HCT116 (cell line): ENCODE data around the gene HINT1.

Experiments used
- CTCF ChIP-seq, 3 experiments: fragments of 200-600 bp in 1 of 3; sonication (generic) in 1 of 3; IDR thresholded peaks in 2 of 3; conservative IDR thresholded peaks in 1 of 3; 2 replicates each; pipeline ENCODE4 v1.5.1; 2012 to 2017; ENCODE audit warnings: low read depth in 2 of 3, low read length in 2 of 3, antibody characterized with exemption in 1 of 3, borderline replicate concordance in 1 of 3, control low read depth in 1 of 3, mild to moderate bottlenecking in 1 of 3, mixed read lengths in 1 of 3, mixed run types in 1 of 3, moderate library complexity in 1 of 3; ENCODE audit not compliant: insufficient read depth in 1 of 3
- FOSL1 ChIP-seq: IDR thresholded peaks from 2 replicates; pipeline ENCODE4 v1.6.1; 2012; ENCODE audit warnings: low read depth
- JUND ChIP-seq: IDR thresholded peaks from 2 replicates; pipeline ENCODE4 v1.6.1; 2012
- POLR2A ChIP-seq: IDR thresholded peaks from 2 replicates; pipeline ENCODE4 v1.7.0; 2011; ENCODE audit warnings: borderline replicate concordance; ENCODE audit not compliant: insufficient read depth, insufficient read length; ENCODE audit errors: extremely low read depth
- POLR2AphosphoS5 ChIP-seq: IDR thresholded peaks from 2 replicates; pipeline ENCODE4 v1.6.1; 2011; ENCODE audit warnings: mild to moderate bottlenecking, low read depth, low read length, moderate library complexity
- RAD21 ChIP-seq: IDR thresholded peaks from 2 replicates; pipeline ENCODE4 v1.6.1; 2012; ENCODE audit warnings: low read depth, mild to moderate bottlenecking
- SIN3A ChIP-seq: IDR thresholded peaks from 2 replicates; pipeline ENCODE4 v1.6.1; 2012; ENCODE audit warnings: low read depth
- TCF7L2 ChIP-seq: IDR thresholded peaks from 2 replicates; pipeline ENCODE4 v1.7.0; 2011; ENCODE audit warnings: borderline replicate concordance, inconsistent platforms; ENCODE audit not compliant: insufficient read depth, insufficient read length; ENCODE audit errors: extremely low read depth
- YY1 ChIP-seq: IDR thresholded peaks from 2 replicates; pipeline ENCODE4 v1.6.1; 2011; ENCODE audit warnings: low read length, low read depth, moderate library complexity, mild to moderate bottlenecking; ENCODE audit not compliant: insufficient replicate concordance; ENCODE audit errors: extremely low read depth

DNA sequence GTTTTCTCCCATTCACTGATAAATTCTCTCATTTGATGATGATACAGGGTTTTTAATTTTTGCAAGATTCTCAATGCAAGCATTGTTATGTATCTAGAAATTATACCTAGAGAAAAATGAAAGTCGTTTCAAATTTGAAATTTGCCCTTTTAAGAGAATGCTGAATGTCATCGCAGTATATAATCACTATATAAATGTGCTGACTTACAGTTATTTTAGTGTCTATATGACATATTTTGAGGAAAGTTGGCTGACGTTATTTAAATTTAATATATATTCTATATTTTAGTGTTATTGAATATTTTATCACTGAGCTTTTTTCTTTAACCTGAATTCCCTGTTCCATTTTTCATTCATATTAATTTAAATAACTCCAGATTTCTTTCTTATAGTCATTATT lies 35.5 kb upstream of the HINT1 start:
- no peak for TF ChIP-seq CTCF (IDR thresholded peaks at IDR 0.05 in 2 of 3, conservative IDR thresholded peaks at IDR 0.05 in 1 of 3; ENCODE audit: borderline replicate concordance in 1 of 3, insufficient read depth in 1 of 3, low read depth in 2 of 3, low read length in 2 of 3)
- no peak for TF ChIP-seq SIN3A
- TF ChIP-seq FOSL1, result no peak
- TF ChIP-seq TCF7L2, result no peak
- TF ChIP-seq YY1, result no peak
- TF ChIP-seq POLR2A, result no peak
- no peak for TF ChIP-seq POLR2AphosphoS5
- TF ChIP-seq JUND, result no peak
- no peak for TF ChIP-seq RAD21
